Suprapubic skin (tissue), 4 donors: ENCODE measurements around the gene PRKAG2. TPM values are rescaled to one million over a fixed set of nuclear protein-coding genes. Genes with fewer than 3 reads are reported as not detected.
"Not testable (repeated sequence)": the region's sequence is repeated elsewhere in the genome, so short reads cannot be mapped to it uniquely, and the experiment has no call there.

Source experiments
- DNase-seq, 2 donors: peaks; one replicate each; pipeline ENCODE4 v3.0.0-alpha.2; 2019; ENCODE audit warnings: low spot score in 2 of 2
- H3K27ac ChIP-seq: fragments of 200-600 bp; sonication (generic); one replicate; pipeline ENCODE4 v1.5.1; 2019
- H3K27me3 ChIP-seq: fragments of 200-600 bp; sonication (generic); one replicate; pipeline ENCODE4 v1.5.1; 2019
- H3K36me3 ChIP-seq: fragments of 200-600 bp; sonication (generic); one replicate; pipeline ENCODE4 v1.5.1; 2019
- H3K4me1 ChIP-seq: fragments of 200-600 bp; sonication (generic); one replicate; pipeline ENCODE4 v1.5.1; 2019
- H3K4me3 ChIP-seq: fragments of 200-600 bp; sonication (generic); one replicate; pipeline ENCODE4 v1.5.1; 2019; ENCODE audit warnings: mild to moderate bottlenecking
- H3K9me3 ChIP-seq: fragments of 200-600 bp; sonication (generic); one replicate; pipeline ENCODE4 v1.5.1; 2019
- CTCF ChIP-seq, 2 donors: fragments of 200-600 bp in 1 of 2; fragments of 450-650 bp in 1 of 2; sonication (generic) in 1 of 2; IDR thresholded peaks; one replicate each; pipeline ENCODE4 v1.5.1; 2016 to 2019; ENCODE audit warnings: antibody characterized with exemption in 2 of 2, mild to moderate bottlenecking in 1 of 2, moderate library complexity in 1 of 2
- EP300 ChIP-seq: sonication (generic); formaldehyde crosslinking; IDR thresholded peaks from one replicate; pipeline ENCODE4 v1.6.1; 2017; ENCODE audit warnings: antibody characterized with exemption
- POLR2A ChIP-seq, 2 donors: fragments of 450-650 bp; IDR thresholded peaks; one replicate each; pipeline ENCODE4 v1.6.1; 2017; ENCODE audit warnings: antibody characterized with exemption in 2 of 2, mild to moderate bottlenecking in 2 of 2, moderate library complexity in 2 of 2
- POLR2AphosphoS5 ChIP-seq, 3 donors: sonication (generic); formaldehyde crosslinking; IDR thresholded peaks; one replicate each; pipeline ENCODE4 v1.6.1; 2017; ENCODE audit warnings: antibody characterized with exemption in 3 of 3
- WGBS: methylation state at CpG from one replicate; pipeline ENCODE4 v1.1.5; 2018; 5-methylcytosine and 5-hydroxymethylcytosine counted together
- total RNA-seq, 4 donors: library from RNA; depleted of rRNA; stranded (reverse); fragments of >200 nt; gene quantifications; one replicate each; pipeline ENCODE4 v1.1.0, GENCODE V29; 2016

Gene PRKAG2
- total RNA-seq, 4 donors from 2014 or later = 16.5 to 40.0 (median 17.3) TPM

DNA sequence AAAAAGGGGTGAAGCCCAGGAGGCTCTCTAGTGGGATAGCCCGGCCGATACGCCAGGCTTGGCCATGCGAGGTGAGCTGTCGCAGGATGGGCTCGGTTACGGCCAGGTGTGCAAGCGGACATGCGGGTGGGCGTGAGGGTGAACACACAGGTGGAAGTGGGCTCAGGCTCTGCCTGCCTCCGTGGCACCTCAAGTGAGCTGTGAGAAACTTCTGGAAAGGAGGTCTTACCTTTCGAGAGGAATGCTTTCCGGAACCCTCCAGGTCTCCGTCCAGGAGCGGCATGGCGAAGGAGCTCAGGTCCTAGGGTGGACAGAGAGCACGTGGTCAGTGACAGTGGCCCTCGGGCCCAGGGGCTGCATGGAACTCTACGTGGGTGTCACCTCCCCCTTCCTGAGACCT is 90.7 kb downstream of the PRKAG2 start:
- no peak for DNase-seq
- 96% methylated on average over 19 of the region's 19 CpGs for WGBS
- Histone ChIP-seq H3K4me3 (no peak overlapping the region), H3K9me3 (no peaks in the 10 kb centered on the region), H3K27ac (no peak overlapping the region), H3K27me3 (no peaks in the 10 kb centered on the region), H3K4me1 (peaks cover 12% of the 10 kb centered on the region), H3K36me3 (peaks cover 18% of the 10 kb centered on the region)
- TF ChIP-seq CTCF (IDR thresholded peaks at IDR 0.05) (no peak), EP300 (no peak), POLR2A (IDR thresholded peaks at IDR 0.05) (no peak)

DNA sequence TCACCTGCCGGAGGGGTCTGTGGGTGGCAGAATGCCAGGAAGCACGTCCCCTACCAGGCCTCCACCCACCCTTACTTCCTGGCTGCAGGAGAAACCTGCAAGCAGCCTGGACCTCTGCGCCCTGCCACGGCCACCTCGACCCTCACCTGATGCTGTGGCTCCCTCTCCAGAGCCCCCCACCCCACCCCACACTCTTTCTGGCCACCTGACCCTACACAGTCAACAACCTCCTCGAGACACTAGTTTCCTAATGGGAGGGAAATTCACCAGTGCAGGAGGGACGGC is 91.3 kb downstream of the PRKAG2 start:
- 80% methylated on average over 7 of the region's 7 CpGs for WGBS
- Histone ChIP-seq H3K9me3 (no peaks in the 10 kb centered on the region), H3K4me1 (peaks cover 12% of the 10 kb centered on the region), H3K27ac (no peak overlapping the region), H3K4me3 (no peak overlapping the region), H3K27me3 (no peaks in the 10 kb centered on the region), H3K36me3 (peaks cover 22% of the 10 kb centered on the region)
- TF ChIP-seq POLR2A (IDR thresholded peaks at IDR 0.05) = no peak
- no peak for TF ChIP-seq CTCF (IDR thresholded peaks at IDR 0.05)
- TF ChIP-seq EP300 = no peak
- no peak for TF ChIP-seq POLR2AphosphoS5 (IDR thresholded peaks at IDR 0.05)
- no peak for DNase-seq

DNA sequence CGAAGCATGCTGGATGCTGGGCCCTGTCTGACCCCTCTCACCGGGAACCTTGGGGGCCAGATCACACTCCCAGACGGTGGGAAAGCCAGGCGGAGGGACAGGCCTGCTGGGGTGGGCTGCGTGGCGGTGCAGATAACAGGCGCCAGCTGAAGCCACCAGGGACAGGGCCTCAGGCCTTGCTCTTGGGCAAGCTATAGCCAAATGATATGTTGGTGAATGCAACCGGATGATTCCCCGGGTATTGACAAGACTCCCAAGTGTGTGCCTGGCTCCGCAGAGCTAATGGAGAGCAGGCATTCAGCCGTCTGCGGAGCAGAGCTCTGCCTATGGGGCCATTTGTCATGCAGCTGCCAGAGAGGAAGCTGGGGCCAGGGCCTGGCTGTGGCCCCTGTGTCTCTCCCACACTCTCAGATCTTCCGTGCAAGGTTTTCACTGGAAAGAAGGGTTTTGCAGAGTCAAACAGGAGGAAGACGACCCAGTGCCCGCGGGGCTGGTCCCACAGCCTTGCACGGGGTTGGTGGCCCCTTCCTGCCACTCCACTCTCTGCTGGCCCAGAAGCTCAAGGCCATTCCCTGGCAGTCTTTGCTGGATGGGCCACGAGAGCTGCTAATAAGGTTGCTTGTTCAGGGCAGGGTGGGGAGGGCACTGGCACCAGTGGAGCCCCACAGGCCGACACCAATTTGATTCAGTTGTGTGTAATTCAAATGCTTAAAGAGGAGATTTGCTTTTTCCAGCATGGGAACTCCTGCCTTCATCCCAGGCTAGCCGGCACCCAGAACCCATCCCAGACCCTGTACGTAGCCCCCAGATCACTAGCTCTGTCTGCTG is 91.8 kb downstream of the PRKAG2 start:
- no peak for DNase-seq
- Histone ChIP-seq H3K9me3 (no peaks in the 10 kb centered on the region), H3K4me3 (no peak overlapping the region), H3K36me3 (peaks cover 28% of the 10 kb centered on the region), H3K4me1 (peaks cover 12% of the 10 kb centered on the region), H3K27me3 (no peaks in the 10 kb centered on the region), H3K27ac (no peak overlapping the region)
- WGBS = 88% methylated on average over 15 of the region's 21 CpGs
- no peak for TF ChIP-seq CTCF (IDR thresholded peaks at IDR 0.05)
- TF ChIP-seq POLR2A (IDR thresholded peaks at IDR 0.05) = no peak
- no peak for TF ChIP-seq POLR2AphosphoS5 (IDR thresholded peaks at IDR 0.05)

DNA sequence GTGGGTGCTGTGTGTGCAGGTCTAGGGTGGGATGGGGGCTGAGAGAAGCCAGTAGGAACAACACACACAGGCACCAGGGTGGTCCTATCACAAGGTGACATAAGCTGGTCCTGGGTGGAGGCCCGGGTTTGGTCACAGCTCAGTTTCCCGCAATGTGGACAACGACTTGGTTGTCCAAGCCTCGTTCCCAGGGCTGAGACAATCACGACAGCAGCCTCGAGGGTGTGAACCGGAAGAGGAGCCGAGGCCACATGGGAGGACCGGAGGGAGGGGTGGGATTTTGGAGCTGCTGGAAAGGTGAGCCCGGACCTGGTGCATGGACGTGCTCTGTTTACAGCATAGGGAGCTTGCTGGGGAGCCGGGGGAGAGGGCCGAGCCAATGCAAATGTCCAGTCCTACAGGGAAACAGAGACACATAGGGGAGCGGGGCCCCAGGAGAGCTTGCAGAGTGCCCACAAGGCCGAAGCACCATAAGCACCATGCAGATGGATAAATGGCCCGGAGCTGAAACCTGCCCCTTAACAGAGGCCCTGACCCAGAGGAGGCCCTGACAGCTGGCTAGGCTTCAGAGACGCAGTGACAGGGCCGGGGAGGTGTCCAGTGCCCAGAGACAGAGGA is 92.8 kb downstream of the PRKAG2 start:
- Histone ChIP-seq H3K36me3 (peaks cover 35% of the 10 kb centered on the region), H3K4me1 (peaks cover 12% of the 10 kb centered on the region), H3K27ac (no peak overlapping the region), H3K27me3 (no peaks in the 10 kb centered on the region), H3K4me3 (no peak overlapping the region), H3K9me3 (no peaks in the 10 kb centered on the region)
- no peak for DNase-seq
- TF ChIP-seq EP300 (no peak), POLR2AphosphoS5 (IDR thresholded peaks at IDR 0.05) (no peak), CTCF (IDR thresholded peaks at IDR 0.05) (no peak), POLR2A (IDR thresholded peaks at IDR 0.05) (no peak)
- WGBS = 97% methylated on average over 18 of the region's 18 CpGs

GRCh38 chr7:151782598-151783448 is 94.1 kb downstream of the PRKAG2 start:
- DNase-seq = peak; percentile 88
- Histone ChIP-seq H3K27ac (no peak overlapping the region), H3K36me3 (peaks cover 40% of the 10 kb centered on the region), H3K4me1 (peaks cover 12% of the 10 kb centered on the region), H3K4me3 (peak overlapping the region; percentile 31), H3K9me3 (no peaks in the 10 kb centered on the region), H3K27me3 (no peaks in the 10 kb centered on the region)
- 15% methylated on average over 37 of the region's 55 CpGs for WGBS
- TF ChIP-seq POLR2AphosphoS5 (IDR thresholded peaks at IDR 0.05) (peak in 1 of 3 donors; percentile 33), CTCF (IDR thresholded peaks at IDR 0.05) (peak in 1 of 2 donors; percentile 89), EP300 (no peak)

DNA sequence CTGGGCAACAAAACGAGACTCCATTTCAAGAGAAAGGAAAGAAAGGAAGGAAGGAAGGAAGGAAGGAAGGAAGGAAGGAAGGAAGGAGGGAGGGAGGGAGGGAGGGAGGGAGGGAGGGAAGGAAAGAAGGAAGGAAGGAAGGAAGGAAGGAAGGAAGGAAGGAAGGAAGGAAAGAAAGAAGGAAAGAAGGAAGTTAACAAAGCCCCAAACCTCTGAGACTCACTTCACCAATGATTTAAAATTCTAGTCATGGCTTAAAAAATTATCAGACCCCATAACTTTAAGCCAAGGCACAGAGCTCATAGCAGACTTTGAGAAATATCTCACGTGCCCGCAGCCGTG is 94.7 kb downstream of the PRKAG2 start:
- peaks cover 44% of the 10 kb centered on the region for H3K36me3 ChIP-seq
- not testable (repeated sequence) for H3K4me3 ChIP-seq, H3K27ac ChIP-seq, DNase-seq, H3K9me3 ChIP-seq, H3K27me3 ChIP-seq
- 81% methylated on average over 4 of the region's 4 CpGs for WGBS
- peaks cover 12% of the 10 kb centered on the region for H3K4me1 ChIP-seq
